ENCODE results near the gene SULF2.

DNA sequence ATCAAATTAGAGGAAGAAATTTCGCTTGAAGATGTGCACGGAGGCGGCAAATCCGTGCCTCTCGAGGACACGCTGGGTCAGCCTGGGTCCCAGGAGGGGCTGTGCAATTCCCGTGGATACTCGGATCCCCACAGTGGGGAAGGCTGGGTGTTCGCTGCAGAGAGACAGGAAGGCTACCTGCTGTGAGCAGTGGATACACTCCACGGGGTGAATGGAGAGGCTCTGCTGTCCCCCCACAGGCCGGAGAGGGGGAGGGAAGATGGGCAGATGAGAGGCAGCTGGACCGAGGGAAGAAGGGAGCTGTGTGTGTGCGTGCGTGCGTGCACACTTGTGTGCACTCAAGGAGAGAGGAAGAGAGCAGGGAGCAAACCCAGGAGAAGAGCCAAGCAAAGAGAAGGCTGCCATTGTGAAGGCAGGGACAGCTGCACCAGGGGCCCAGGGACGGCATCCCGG, 57.3 kb downstream of the SULF2 start:
- TF ChIP-seq, protein P1, sequence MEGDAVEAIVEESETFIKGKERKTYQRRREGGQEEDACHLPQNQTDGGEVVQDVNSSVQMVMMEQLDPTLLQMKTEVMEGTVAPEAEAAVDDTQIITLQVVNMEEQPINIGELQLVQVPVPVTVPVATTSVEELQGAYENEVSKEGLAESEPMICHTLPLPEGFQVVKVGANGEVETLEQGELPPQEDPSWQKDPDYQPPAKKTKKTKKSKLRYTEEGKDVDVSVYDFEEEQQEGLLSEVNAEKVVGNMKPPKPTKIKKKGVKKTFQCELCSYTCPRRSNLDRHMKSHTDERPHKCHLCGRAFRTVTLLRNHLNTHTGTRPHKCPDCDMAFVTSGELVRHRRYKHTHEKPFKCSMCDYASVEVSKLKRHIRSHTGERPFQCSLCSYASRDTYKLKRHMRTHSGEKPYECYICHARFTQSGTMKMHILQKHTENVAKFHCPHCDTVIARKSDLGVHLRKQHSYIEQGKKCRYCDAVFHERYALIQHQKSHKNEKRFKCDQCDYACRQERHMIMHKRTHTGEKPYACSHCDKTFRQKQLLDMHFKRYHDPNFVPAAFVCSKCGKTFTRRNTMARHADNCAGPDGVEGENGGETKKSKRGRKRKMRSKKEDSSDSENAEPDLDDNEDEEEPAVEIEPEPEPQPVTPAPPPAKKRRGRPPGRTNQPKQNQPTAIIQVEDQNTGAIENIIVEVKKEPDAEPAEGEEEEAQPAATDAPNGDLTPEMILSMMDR (IDR thresholded peaks at IDR 0.05), result no peak
- TF ChIP-seq POLR2A (IDR thresholded peaks at IDR 0.05), result no peak
